SW 1271 (cell line): ENCODE measurements around the gene ELAPOR1.

Experiments
- DNase-seq, 2 experiments: peaks; one replicate each; lab custom pipeline; 2025; lab: John Stamatoyannopoulos, UW

ELAPOR1 gene

DNA sequence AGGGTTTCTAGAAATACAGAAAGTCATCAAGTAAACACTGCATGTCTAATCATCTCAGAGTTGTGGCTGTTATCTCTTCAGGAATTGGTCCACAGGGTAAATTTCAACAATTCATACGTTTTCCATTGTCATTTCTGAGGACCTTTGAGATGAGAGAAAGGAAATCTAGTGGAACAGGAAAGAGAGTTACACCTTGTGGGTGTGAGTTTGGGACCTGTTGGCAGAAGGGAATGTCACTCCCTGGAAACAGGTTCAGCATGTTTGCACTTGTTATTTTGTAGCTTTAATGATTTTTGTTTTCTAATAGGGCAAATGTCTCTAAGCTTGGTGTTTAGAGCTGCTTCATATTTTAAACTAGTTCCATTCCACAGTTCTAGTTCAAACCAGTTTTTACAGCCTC, 17.8 kb upstream of the ELAPOR1 start:
- DNase-seq: no peak

DNA sequence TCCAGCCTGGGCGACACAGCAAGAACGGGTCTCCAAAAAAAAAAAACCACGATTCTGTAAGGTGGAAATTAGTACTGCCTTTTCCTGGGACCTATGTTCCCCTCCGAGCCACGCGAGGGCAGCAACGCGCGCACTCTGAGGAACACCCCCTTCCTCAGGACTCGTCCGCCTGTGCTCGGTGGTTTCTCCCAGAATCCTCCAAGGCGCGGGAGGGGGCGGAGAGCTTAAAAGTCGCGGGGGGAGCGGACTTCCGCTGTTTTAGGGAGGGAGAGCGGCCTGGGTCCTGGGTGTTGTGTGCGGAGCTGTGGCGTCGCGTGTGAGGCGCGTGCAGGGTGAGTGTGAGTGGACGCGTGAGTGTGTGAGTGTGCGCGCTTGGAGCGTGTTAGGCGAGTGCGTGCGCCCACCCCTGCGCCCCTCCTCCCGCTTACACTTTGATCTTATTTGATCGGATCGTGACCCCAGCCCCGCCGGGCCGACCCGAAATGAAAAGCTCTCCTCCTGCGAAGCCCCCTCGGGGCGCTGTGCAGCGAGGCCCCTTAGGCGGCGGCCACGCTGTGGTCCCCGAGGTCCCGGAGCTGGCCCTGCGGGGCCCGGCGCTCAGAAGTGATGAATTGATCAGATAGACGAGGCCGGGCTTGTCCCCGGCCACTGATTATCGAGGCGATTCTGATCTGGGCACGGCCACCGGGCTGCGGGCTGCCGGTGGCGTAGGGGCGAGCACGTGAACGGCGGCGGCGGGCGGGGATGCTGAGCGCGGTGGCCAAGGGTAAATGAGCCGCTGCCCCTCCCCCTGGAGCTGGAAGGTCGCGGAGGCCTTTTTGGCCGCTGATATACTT, 13.8 kb upstream of the ELAPOR1 start:
- peak; percentile 85 to 92 for DNase-seq

DNA sequence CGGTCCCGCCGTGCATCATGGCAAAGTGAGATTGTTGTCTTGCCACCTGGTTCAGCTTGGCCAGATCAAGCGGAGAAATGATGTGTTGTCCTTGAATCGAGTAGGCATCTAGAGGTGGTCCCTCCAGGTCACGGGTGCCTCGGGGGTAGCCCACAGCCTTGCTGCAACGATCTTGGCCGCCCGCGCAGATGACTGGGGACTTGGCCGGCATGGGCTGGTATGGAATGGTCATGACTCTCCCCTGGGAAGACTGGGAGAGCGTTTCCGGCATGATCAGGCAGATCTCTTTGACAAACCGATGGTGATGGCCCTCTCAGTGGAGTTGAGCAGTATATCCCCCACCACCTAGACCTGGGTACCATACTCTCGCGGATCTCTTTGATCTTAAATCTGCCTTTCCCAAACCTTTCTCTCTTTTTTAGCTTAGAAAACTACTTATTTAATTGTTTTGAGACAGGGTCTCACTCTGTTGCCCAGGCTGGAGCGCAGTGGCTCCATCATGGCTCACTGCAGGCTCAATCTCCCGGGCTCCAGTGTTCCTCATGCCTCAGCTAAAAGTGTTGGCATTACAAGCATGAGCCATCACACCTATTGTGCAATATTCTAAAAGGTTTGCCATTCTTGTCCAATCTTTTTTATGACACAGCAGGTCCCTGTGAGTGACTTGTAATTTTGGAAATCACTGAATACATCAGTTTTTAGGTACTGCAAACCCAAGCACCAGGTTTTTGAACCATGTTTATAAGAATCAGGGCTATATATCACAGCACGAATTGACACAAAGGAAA, 9.4 kb upstream of the ELAPOR1 start:
- no peak for DNase-seq

DNA sequence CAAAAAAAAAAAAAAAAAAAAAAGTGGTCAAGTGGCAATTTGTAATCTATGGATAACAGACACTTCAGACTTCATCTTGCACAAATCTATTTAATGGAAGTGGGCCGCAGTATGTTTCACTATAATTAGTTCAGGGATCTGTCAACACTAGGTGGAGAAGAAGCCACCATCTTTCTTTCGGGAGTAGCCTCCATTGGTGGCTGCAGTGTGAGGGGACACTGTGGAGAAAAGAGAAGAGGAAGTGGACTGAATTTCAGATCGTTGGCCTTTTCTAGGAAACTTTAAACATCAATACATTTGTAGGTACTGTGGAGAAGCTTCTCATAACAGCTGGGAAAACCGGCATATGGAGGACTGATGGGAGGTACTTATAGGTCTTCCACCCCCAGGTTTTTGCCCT, 8.0 kb upstream of the ELAPOR1 start:
- DNase-seq: no peak

GRCh38 chr1:109107785-109108184, 6.1 kb upstream of the ELAPOR1 start:
- DNase-seq: no peak

GRCh38 chr1:109109906-109110305, 4.0 kb upstream of the ELAPOR1 start:
- DNase-seq: no peak

- DNase-seq: no peak
These were observed 2.4 kb upstream of the ELAPOR1 start for GRCh38 chr1:109111386-109112055.

DNA sequence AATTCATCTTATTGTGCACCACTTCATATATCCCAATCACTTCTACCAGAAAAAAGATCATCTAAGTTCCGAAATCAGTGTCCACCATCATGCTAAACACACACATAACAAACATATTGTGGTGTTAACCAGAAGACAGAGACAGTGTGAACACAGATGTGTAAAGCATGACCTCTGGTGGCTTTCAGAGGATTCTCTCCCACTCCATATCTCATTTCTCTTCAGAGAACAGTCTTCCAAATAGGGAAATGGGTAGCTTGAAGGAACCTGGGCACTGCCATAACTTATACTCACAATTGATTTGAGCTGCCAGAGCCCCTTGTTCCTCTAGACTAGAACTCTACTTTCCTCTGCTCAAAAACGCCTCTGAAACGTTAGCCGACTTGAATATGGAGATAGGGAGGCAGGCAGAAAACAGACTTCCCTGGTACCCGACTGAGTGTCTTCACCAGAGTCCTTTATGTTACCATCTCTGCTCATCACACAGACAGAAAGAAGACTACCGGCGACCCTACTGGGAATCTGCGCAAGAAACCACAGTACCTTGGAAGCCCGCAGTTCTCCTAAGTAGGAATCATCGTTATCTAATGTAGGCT, 1.8 kb upstream of the ELAPOR1 start:
- peak in 1 of 2 experiments; percentile 54 for DNase-seq

GRCh38 chr1:109112652-109113285, 1.1 kb upstream of the ELAPOR1 start:
- peak; percentile 42 to 75 for DNase-seq

- no peak for DNase-seq
These were observed 393 bp downstream of the ELAPOR1 start for GRCh38 chr1:109114342-109114674.

- no peak for DNase-seq
These were observed 1.8 kb downstream of the ELAPOR1 start for GRCh38 chr1:109115685-109116084.

GRCh38 chr1:109116286-109116685, 2.4 kb downstream of the ELAPOR1 start:
- DNase-seq: no peak

GRCh38 chr1:109118089-109118488, 4.2 kb downstream of the ELAPOR1 start:
- no peak for DNase-seq

GRCh38 chr1:109120356-109120755, 6.4 kb downstream of the ELAPOR1 start:
- DNase-seq: no peak

GRCh38 chr1:109131059-109131458, 17.1 kb downstream of the ELAPOR1 start:
- no peak for DNase-seq

- DNase-seq: no peak
These were observed 17.9 kb downstream of the ELAPOR1 start for GRCh38 chr1:109131800-109132199.

- DNase-seq: no peak
These were observed 19.2 kb downstream of the ELAPOR1 start for GRCh38 chr1:109133002-109133706.

DNA sequence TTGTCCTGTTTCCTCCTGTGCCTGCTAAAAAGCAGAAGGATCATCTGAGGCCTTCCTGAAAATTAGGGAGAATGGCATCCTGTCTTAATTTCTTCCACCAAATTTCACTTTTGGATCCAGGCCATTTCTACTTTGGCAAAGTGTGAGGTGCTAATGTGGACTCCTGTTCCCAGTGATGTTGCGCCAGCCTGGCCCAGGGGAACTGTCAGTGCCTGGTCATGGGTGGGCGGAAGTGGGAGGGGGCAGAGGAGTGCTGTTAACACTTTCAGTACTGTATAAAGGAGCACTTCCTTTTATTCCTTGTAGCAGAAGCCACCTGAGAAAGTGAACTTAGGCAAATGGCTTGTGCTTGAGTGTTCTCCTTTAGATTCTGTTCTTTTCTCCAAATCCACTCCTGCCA, 19.9 kb downstream of the ELAPOR1 start:
- DNase-seq: no peak

DNA sequence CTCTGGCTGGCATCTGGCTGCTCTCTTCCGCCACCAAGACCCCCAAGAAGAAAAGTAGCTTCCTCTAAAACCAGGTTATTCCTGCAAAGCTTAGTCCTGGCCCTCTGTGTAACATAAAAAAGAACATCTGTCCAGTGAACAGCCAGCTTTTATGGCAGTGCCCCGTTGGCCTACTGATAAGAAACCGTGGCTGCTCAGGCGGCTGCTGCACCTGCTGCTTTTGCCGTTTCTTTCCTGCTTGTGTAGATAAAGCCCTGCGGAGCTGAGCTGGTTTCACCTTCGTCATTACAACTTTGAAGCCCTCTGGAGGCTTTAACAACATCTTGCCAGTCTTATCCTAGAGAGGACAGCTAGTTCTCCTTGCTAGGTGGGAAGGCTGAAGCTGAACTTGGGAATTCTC, 20.5 kb downstream of the ELAPOR1 start:
- no peak for DNase-seq

- no peak for DNase-seq
These were observed 22.0 kb downstream of the ELAPOR1 start for GRCh38 chr1:109135940-109136339.

DNA sequence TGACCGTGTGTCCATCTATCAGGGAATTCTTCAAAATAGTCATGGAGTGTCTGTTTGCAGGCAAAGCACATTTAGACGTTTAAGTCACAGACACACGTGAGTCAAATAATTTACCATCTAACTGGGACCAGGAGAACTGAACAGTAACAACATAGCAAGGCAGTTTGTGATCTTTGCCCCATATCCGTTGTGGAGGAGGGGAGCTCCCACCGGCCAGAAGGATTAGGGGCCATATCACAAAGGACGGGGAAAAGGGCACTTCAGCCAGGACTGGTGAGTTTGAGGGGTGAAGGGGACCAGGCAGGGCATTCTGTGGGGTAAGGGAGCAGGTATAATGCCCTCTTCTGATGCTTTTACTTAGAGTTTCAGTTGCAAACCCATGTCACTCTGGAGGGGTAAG, 22.9 kb downstream of the ELAPOR1 start:
- no peak for DNase-seq
